HG02798 (cell line): ENCODE data around the gene TOM1L2.

Source experiments
- ATAC-seq: cut with Tn5 transposase; IDR thresholded peaks from one replicate; pipeline ENCODE4 v1.9.1; 2021; ENCODE audit warnings: mild to moderate bottlenecking; ENCODE audit not compliant: unreplicated experiment, poor library complexity

TOM1L2 gene

GRCh38 chr17:17902877-17903276, 69.3 kb downstream of the TOM1L2 start:
- ATAC-seq, result no peak

- no peak for ATAC-seq
Observed at GRCh38 chr17:17902376-17902775, 69.8 kb downstream of the TOM1L2 start.

- ATAC-seq, result no peak
Observed at GRCh38 chr17:17900615-17901520, 71.3 kb downstream of the TOM1L2 start.

GRCh38 chr17:17899486-17899885, 72.7 kb downstream of the TOM1L2 start:
- ATAC-seq, result no peak

- ATAC-seq, result no peak
Observed at GRCh38 chr17:17898673-17899072, 73.5 kb downstream of the TOM1L2 start.

GRCh38 chr17:17897442-17897841, 74.8 kb downstream of the TOM1L2 start:
- peak; percentile 53 for ATAC-seq

- ATAC-seq, result no peak
Observed at GRCh38 chr17:17896746-17897145, 75.5 kb downstream of the TOM1L2 start.

- ATAC-seq, result no peak
Observed at GRCh38 chr17:17893801-17894644, 78.2 kb downstream of the TOM1L2 start.

GRCh38 chr17:17892731-17893130, 79.5 kb downstream of the TOM1L2 start:
- ATAC-seq, result no peak

- no peak for ATAC-seq
Observed at GRCh38 chr17:17892009-17892408, 80.2 kb downstream of the TOM1L2 start.

- no peak for ATAC-seq
Observed at GRCh38 chr17:17890773-17891759, 81.1 kb downstream of the TOM1L2 start.

- no peak for ATAC-seq
Observed at GRCh38 chr17:17889922-17890321, 82.3 kb downstream of the TOM1L2 start.

- ATAC-seq, result no peak
Observed at GRCh38 chr17:17888821-17889220, 83.4 kb downstream of the TOM1L2 start.

GRCh38 chr17:17888371-17888770, 83.8 kb downstream of the TOM1L2 start:
- ATAC-seq, result no peak

GRCh38 chr17:17887752-17888304, 84.4 kb downstream of the TOM1L2 start:
- ATAC-seq, result no peak

GRCh38 chr17:17886726-17887125, 85.5 kb downstream of the TOM1L2 start:
- ATAC-seq, result no peak

- ATAC-seq, result no peak
Observed at GRCh38 chr17:17886226-17886625, 86.0 kb downstream of the TOM1L2 start.

GRCh38 chr17:17884391-17885357, 87.5 kb downstream of the TOM1L2 start:
- no peak for ATAC-seq

GRCh38 chr17:17883801-17884200, 88.4 kb downstream of the TOM1L2 start:
- no peak for ATAC-seq
